Activated CD8-positive, alpha-beta T cell treated with anti-CD3 and anti-CD28 coated beads, Interleukin-2, amount 10 ng/mL, durations not matched to agents 7 days and 5 days (primary cell): Measurements from ENCODE around the gene SCN3A. TPM values are rescaled to one million over a fixed set of nuclear protein-coding genes. Genes with fewer than 3 reads are reported as not detected.

Source experiments
- total RNA-seq, 2 experiments: library from RNA; stranded (reverse); gene quantifications; one replicate each; pipeline ENCODE4 v1.2.3, GENCODE V29; 2021

SCN3A gene
- total RNA-seq, 2 experiments from 2014 or later: not detected

Other genes starting within 250 kb of the SCN3A start
- not detected for gene SLC38A11, start 248.5 kb downstream of the SCN3A start, total RNA-seq
- under 1 TPM; 0.05 to 0.13 TPM for gene SCN2A, start 35.4 kb upstream of the SCN3A start, total RNA-seq